NCI-H146 treated with DMSO at 0.1 percent for 48 hours (cell line): Measurements from ENCODE around the gene SMARCB1.

Experiments
- DNase-seq: peaks from one replicate; lab custom pipeline; 2025; ENCODE audit not compliant: unreplicated experiment; lab: John Stamatoyannopoulos, UW

The SMARCB1 gene

GRCh38 chr22:23874871-23875270 is 88.1 kb downstream of the SMARCB1 start:
- DNase-seq = no peak

- DNase-seq = no peak
Observed at GRCh38 chr22:23875801-23876200, 89.0 kb downstream of the SMARCB1 start.

GRCh38 chr22:23877566-23877965 is 90.8 kb downstream of the SMARCB1 start:
- no peak for DNase-seq

- DNase-seq = no peak
Observed at GRCh38 chr22:23878219-23878618, 91.5 kb downstream of the SMARCB1 start.

GRCh38 chr22:23882370-23882769 is 95.6 kb downstream of the SMARCB1 start:
- DNase-seq = no peak

GRCh38 chr22:23883658-23884057 is 96.9 kb downstream of the SMARCB1 start:
- DNase-seq = no peak

- no peak for DNase-seq
Observed at GRCh38 chr22:23884140-23884539, 97.4 kb downstream of the SMARCB1 start.
